ENCODE measurements around the gene KITLG. TPM values are rescaled to one million over a fixed set of nuclear protein-coding genes. Genes with fewer than 3 reads are reported as not detected.
A peak's percentile ranks its signal among the peaks of the same experiment; 100 is the strongest.

Gene KITLG
- total RNA-seq, 1 donor from 2014 or later = 13.2 TPM

- Histone ChIP-seq H3K9me3 (peaks cover 0 to 9% of the 10 kb centered on the region in 2 donors), H3K27me3 (no peaks in the 10 kb centered on the region), H3K4me3 (no peak overlapping the region), H3K36me3 (no peaks in the 10 kb centered on the region), H3K4me1 (no peaks in the 10 kb centered on the region), H3K27ac (no peak overlapping the region)
- TF ChIP-seq CTCF (IDR thresholded peaks at IDR 0.05) = no peak
- intact Hi-C loops (cut with DNase I) = no loop called here
- no peak for DNase-seq (ENCODE audit: low spot score in 2 of 2)
These were observed 4.8 kb upstream of the KITLG start for GRCh38 chr12:88585077-88585476.

GRCh38 chr12:88579601-88580050 is 645 bp downstream of the KITLG start:
- TF ChIP-seq CTCF (IDR thresholded peaks at IDR 0.05) = no peak
- DNase-seq (ENCODE audit: low spot score in 2 of 2) = no peak
- H3K36me3 ChIP-seq = no peaks in the 10 kb centered on the region
- H3K27ac ChIP-seq = peak overlapping the region; percentile 17 to 59
- peaks cover 0 to 10% of the 10 kb centered on the region in 2 donors for H3K4me1 ChIP-seq
- H3K9me3 ChIP-seq = no peaks in the 10 kb centered on the region
- intact Hi-C loops (cut with DNase I) = no loop called here
- H3K4me3 ChIP-seq = peak overlapping the region; percentile 57 to 75
- no peaks in the 10 kb centered on the region for H3K27me3 ChIP-seq

GRCh38 chr12:88579161-88579517 is 1.1 kb downstream of the KITLG start:
- Histone ChIP-seq H3K27ac (no peak overlapping the region), H3K27me3 (no peaks in the 10 kb centered on the region), H3K4me1 (peaks cover 0 to 10% of the 10 kb centered on the region in 2 donors), H3K4me3 (peak overlapping the region; percentile 57 to 75), H3K36me3 (no peaks in the 10 kb centered on the region), H3K9me3 (no peaks in the 10 kb centered on the region)
- intact Hi-C loops (cut with DNase I) = no loop called here
- no peak for DNase-seq (ENCODE audit: low spot score in 2 of 2)
- peak in 2 of 3 experiments; percentile 14 to 38 for TF ChIP-seq CTCF (IDR thresholded peaks at IDR 0.05)

- Histone ChIP-seq H3K36me3 (no peaks in the 10 kb centered on the region), H3K4me1 (peaks cover 0 to 10% of the 10 kb centered on the region in 2 donors), H3K4me3 (peak overlapping the region; percentile 57 to 75), H3K27ac (no peak overlapping the region), H3K9me3 (no peaks in the 10 kb centered on the region), H3K27me3 (no peaks in the 10 kb centered on the region)
- intact Hi-C loops (cut with DNase I) = no loop called here
- no peak for TF ChIP-seq CTCF (IDR thresholded peaks at IDR 0.05)
- no peak for DNase-seq (ENCODE audit: low spot score in 2 of 2)
These were observed 1.8 kb downstream of the KITLG start for GRCh38 chr12:88578276-88579160.

GRCh38 chr12:88577537-88577936 is 2.7 kb downstream of the KITLG start:
- H3K4me3 ChIP-seq = peak overlapping the region in 1 of 2 donors; percentile 75
- intact Hi-C loops (cut with DNase I) = no loop called here

More at GRCh38 chr12:88577537-88577936, 2.7 kb downstream of the KITLG start:
- no peaks in the 10 kb centered on the region for H3K9me3 ChIP-seq
- no peaks in the 10 kb centered on the region for H3K27me3 ChIP-seq
- no peaks in the 10 kb centered on the region for H3K36me3 ChIP-seq
- no peak for TF ChIP-seq CTCF (IDR thresholded peaks at IDR 0.05)
- no peak overlapping the region for H3K27ac ChIP-seq
- peaks cover 0 to 10% of the 10 kb centered on the region in 2 donors for H3K4me1 ChIP-seq
- no peak for DNase-seq (ENCODE audit: low spot score in 2 of 2)

All from ascending aorta (tissue), 2 donors.